Kasumi-1 (cell line): ENCODE measurements around the gene WIPF1.

Experiments
- DNase-seq, 2 experiments: peaks; one replicate each; lab custom pipeline; 2025; lab: John Stamatoyannopoulos, UW

The WIPF1 gene

GRCh38 chr2:174595891-174596397, 1.7 kb downstream of the WIPF1 start:
- no peak for DNase-seq

GRCh38 chr2:174595116-174595809, 2.3 kb downstream of the WIPF1 start:
- peak; percentile 20 to 23 for DNase-seq

DNA sequence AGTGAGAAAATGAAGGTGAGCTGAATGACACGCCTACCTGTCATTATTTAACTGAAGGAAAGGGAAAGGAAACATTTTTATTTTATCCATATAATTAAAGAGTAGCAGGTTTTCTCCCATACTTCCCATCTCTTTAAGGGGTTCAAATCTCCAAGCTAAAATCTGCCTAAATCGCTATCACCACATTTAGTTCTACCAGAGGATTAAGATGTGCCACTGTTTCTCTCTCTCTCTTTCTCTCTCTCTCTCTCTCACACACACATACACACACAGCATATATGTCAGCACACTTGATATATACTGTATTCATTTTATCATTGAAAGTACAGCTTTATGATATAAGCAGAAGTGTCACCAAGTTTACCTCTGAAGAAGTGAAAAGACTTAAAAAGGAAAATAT, 3.1 kb downstream of the WIPF1 start:
- DNase-seq: peak in 1 of 2 experiments; percentile 33

- peak; percentile 100 for DNase-seq
Observed at GRCh38 chr2:174593574-174594203, 3.9 kb downstream of the WIPF1 start.

GRCh38 chr2:174593041-174593440, 4.6 kb downstream of the WIPF1 start:
- DNase-seq: peak; percentile 53 to 77

GRCh38 chr2:174591740-174592139, 5.9 kb downstream of the WIPF1 start:
- no peak for DNase-seq

DNA sequence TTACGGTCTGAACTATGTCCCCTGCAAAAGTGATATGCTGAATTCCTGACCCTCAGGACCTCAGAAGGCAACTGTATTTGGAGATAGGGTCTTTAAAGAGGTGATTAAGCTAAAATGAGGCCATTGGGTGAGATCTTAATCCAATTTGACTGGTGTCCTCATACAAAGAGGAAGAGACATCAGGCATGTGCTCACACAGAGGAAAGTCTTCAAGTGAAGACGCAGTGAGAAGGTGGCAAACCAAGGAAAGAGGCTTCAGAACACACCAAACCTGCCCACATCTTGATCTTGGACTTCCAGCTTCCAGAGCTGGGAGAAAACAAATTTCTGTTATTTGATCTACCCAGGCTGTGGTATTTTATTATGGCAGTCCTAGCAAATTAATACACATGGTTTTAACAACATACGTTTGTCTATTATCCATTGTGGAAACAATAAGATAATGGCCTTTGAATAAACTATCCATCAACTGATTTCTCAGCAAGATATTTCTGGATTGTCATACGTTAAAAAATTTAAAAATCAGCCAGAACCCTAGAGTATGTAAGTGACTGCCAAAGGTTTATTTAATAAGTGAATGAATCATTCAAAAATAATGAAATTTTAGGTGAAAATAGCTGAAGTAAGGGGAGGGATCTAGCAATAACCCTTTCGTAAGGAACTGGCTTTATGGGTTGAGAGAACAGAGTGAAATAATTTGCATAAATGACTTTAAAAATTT, 6.5 kb downstream of the WIPF1 start:
- DNase-seq: peak; percentile 29 to 36

- no peak for DNase-seq
Observed at GRCh38 chr2:174590346-174590745, 7.3 kb downstream of the WIPF1 start.

GRCh38 chr2:174589334-174589733, 8.3 kb downstream of the WIPF1 start:
- no peak for DNase-seq

- no peak for DNase-seq
Observed at GRCh38 chr2:174588463-174588862, 9.1 kb downstream of the WIPF1 start.

DNA sequence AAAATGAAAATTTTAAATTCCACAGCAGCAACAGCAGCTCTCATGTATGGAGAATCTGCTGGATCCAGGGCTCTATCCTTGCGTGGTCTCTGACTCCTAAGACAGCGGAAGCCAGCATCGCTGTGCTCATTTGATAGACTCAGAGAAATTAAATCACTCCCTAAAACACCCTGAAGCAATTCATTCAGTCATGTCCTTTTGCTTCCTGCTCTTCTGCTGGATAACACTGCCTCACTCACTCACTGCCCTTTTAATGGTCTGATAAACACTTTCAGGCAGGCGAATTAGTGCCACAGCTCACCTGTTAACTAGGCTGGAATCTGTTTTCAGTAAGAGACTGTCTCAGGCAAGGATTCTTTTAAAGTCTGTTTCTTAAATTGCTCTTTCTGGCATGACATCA, 10.0 kb downstream of the WIPF1 start:
- DNase-seq: no peak

GRCh38 chr2:174586418-174587295, 10.9 kb downstream of the WIPF1 start:
- DNase-seq: no peak

DNA sequence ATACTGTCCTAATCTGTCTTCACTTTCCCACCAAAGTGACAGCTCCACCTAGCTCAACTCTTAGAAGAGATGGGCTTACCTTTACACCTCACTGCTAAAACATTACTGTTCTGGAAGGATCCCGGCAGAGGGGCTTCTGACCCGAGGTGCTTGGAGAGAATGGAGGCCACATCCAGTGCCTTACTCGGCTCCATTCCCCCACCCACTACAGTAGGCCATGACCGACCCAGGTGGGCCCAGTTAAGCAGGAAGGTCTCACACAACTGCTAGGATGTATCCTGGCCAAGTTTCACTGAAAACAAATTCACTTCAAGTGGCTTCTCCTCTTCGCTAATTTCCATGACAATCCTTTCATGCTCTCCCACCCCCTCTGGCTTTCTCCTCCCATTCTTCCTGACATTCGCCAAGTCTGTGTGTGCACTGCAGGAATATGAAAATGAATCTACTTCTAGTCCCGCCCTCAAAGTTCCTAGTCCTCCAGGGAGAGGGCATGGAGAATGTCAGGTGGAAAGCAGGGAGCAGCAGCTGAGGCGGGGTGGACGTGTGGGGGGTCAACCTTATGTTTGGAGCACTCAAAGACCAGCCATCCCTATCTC, 11.8 kb downstream of the WIPF1 start:
- no peak for DNase-seq

GRCh38 chr2:174585146-174585545, 12.5 kb downstream of the WIPF1 start:
- no peak for DNase-seq

- no peak for DNase-seq
Observed at GRCh38 chr2:174581491-174581890, 16.1 kb downstream of the WIPF1 start.

DNA sequence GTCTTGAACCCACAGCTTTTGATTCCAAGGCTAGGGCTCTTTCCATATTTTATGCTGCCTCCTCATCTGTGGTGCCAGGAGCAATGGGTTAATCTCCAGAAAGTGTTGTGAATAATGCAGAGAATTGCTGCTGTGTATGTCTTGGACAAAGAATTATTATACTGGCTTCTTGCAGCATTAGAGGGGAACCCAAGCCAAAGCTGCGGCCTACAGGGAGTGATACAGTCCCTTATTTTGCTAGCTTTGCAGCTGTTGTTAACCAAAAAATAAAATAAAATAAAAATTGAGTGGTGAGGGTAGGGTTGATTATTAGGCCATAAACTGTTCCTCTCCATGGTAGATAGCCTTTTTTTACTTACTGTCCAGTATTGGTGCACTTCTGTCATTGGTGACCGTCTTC, 16.7 kb downstream of the WIPF1 start:
- no peak for DNase-seq

GRCh38 chr2:174577967-174578589, 19.5 kb downstream of the WIPF1 start:
- peak; percentile 86 to 94 for DNase-seq

- DNase-seq: no peak
Observed at GRCh38 chr2:174575124-174575776, 22.4 kb downstream of the WIPF1 start.

DNA sequence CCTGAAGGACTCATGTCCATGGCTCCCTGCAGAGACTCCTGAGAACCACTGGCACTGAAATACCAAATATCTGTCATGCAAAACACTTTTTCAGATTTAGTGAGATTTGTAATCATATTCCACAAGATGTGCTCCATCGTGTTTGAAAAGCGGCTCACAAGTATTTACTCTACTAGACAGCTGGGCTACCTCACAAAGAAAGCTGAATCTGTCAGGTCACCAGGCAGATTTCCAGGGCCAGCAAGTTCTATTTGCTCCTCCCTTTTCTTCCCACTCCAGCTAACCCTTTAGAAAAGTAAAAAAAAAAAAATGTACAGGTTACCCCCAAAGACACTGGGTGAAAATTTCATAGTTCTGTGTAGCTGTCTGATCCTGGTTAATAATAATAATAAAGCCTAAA, 22.9 kb downstream of the WIPF1 start:
- no peak for DNase-seq

DNA sequence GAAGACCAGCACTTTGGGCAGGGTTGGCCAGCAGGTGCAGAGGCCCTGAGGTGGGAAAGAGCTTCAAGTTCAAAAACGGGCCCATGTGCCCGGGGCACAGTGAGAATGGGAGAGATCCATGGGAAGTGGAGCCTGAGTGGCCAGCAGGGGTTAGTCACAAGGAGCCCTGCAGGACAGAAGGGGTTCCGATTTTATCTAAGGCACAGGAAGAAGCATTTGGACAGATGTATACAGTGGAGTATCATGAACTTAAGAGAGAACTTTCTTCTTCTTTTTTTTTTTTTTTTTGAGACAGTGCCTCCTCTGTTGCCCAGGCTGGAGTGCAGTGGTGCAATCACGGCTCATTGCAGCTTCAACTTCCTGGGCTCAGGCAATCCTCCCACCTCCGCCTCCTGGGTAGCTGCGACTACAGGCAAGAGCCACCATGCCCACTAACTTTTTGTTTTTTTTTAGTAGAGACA, 24.0 kb downstream of the WIPF1 start:
- peak; percentile 55 to 65 for DNase-seq
